Activated CD4-positive, CD25-positive, alpha-beta regulatory T cell treated with anti-CD3 and anti-CD28 coated beads, Interleukin-2, amount 50 U/mL, for 72 hours (primary cell): ENCODE results near the gene RBM4.
A peak's percentile ranks its signal among the peaks of the same experiment; 100 is the strongest.

Source experiments
- DNase-seq: peaks from one replicate; pipeline ENCODE4 v3.0.0; 2021

Gene RBM4

DNA sequence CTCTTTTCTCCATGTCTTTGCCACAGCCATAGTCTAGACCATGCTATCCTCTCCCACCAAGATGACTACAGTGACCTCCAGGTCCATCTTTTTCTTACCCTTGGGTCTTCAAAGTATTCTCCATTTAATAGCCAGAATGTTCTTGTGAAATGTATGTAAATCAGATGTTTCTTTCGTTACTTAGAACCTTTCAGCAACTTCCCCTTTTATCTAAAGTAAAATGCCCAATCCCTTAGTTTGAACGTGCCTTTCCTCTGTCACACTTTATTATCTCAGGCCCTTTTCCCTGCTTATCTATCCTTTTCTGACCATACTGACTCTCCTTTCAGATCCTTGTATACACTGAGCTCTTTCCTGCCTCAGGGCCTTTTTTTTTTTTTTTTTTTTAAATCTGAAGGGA is 21.3 kb downstream of the RBM4 start:
- DNase-seq = no peak

- no peak for DNase-seq
Measured at GRCh38 chr11:66663741-66664296, 25.3 kb downstream of the RBM4 start.

DNA sequence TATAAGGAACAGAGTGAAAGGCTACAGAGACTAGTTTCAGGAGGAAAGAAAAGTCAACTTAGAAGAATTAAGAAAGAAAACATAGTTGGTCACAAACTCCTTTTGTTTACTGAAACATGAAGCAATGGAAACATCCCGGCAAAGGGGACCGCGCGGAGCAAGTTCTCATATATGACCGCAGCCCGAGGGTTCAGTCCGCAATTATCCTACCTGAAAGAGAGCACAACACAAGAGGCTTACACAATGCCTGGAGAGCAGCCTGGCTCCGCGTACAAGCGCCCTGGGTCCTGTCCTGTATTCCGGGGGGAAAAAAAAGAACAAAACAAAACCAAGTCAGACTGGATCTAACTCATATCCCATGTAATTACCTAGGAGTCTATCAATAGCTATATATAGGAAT is 26.9 kb downstream of the RBM4 start:
- DNase-seq = no peak

- no peak for DNase-seq
Measured at GRCh38 chr11:66670816-66671215, 32.3 kb downstream of the RBM4 start.

- DNase-seq = no peak
Measured at GRCh38 chr11:66674964-66675602, 36.6 kb downstream of the RBM4 start.

DNA sequence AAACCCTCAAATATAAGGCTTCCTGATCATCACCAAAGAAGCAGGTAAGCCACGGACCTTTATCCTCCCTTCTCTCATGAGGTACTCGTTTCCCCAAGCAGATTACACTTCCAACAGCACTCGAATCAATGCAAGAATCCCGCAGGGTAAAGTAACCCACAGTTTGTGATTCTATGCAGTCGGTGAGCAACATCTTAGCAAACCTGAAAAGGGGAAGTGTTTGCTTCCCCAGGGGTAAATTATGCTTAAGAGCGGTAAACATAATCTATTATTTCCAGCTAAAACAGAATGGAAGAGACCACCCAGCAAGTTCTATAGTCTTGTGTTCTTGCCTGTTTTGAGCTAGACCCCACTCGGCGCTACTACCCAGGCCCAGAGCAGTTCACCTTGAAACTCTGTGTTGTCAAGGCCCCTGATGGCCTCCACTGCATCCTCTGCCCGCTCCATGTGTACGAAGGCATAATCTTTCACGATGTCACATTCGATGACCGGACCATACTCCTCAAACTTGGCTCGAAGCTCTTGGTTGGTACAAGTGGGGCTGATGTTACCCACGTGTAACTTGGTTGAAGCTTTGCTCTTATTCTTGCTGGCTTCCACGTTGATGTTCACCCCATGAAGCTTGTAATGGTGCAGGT is 37.9 kb downstream of the RBM4 start:
- no peak for DNase-seq

DNA sequence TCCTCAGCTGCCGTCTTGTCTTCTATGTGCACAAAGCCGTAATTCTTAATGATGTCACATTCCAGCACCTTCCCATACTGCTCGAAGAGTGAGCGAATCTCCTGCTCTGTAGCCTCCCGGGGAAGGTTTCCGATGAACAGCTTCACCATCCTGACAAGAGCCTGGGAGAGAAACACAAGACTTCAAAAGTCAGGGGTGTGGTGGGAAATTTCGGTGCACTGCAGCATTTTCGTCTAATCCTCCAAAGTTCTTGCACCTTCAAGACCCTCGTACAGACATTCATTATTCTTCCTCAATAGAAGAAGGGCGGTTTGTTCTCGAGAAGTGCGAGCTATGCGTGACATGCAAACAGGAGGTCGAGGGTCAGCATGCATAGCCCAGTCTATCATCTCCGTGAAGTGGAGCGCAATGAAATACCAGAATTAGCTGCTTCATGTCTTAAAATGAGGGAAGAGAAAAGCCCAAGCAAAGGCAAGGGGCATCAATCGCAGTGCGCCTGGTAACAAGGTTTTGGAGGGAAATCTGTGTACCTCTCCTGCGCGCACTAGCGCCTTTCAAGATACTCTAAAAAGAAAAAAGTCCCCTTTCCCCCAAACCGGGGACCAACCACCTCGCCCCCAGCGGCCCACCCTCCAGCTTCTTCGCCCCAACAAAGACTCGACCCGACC is 38.6 kb downstream of the RBM4 start:
- no peak for DNase-seq

GRCh38 chr11:66677599-66678375 is 39.3 kb downstream of the RBM4 start, which contains the start of gene RBM4B:
Gene RBM4B, minus strand, starts transcription at chr11:66677887. Its CDS starts 808 bp downstream, at chr11:66677079.
- DNase-seq = peak; percentile 94

- DNase-seq = no peak
Measured at GRCh38 chr11:66680966-66681645, 42.6 kb downstream of the RBM4 start.

DNA sequence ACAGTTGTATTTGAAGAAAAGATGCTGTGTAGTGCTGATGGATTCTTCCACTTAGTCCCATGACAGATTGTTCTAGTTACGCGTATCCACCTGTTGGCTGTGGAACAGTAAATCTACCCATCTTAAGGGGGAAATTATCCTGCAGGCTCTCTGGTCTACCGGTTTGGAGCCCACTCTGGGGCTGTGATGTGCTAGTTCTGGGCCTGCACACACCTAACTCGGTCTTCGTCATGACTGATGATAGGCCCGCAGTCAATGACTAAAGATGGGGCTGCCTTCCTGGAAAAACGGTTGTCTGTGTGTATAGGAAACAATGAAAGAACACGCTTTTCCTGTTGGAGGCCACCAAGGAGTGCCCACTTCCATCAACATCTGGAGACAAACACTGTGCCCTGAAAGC is 45.4 kb downstream of the RBM4 start:
- DNase-seq = no peak

GRCh38 chr11:66684635-66685034 is 46.1 kb downstream of the RBM4 start:
- no peak for DNase-seq

GRCh38 chr11:66685276-66686099 is 47.0 kb downstream of the RBM4 start:
- DNase-seq = no peak

GRCh38 chr11:66686100-66686785 is 47.7 kb downstream of the RBM4 start:
- DNase-seq = no peak

DNA sequence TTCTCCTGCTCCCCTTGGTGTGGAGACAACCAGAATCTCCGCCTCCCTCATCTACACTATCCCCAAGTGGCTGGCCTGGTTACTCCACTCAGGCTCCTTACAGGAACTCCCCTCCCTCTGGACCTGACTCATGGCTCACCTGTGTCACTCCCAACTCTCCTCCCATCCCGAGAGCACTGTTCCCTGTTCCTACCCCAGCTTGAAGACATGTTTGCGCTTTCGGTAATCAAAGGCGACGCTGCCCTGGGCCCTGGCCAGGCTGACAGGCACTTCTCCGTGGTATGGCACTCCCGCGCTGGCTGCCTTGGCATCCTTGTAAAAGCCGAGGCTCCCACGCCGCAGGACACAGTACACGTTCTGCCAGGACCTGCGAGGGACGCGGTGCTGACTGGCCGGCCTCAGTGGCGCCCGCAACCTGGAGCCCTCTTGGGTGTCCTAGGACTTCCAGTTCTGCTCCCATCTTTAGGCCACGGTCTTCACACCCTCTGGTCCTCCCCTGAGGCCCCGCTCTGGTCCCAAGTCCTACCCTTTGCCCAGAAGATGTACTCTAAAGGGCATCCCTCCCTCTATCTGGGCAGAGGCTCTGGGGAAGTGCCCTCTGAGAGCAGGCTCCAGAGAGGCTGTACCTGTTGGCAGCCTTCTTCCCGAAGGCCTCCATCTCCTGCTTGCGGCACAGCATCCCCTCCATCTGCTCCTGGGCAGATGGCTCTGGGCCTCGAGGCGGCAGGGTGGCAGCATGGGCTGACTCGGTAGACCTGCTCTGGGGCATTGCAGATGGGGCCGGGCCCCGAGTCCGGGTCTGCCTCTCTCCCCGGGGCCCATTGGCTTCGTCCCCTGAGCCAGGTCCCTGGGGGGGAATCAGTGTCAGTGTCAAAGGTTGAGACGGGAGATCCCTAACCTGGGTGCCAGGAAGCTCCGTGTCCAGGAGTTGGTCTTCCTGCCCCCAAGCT is 48.6 kb downstream of the RBM4 start:
- DNase-seq = no peak

- DNase-seq = no peak
Measured at GRCh38 chr11:66687831-66688281, 49.4 kb downstream of the RBM4 start.

GRCh38 chr11:66688561-66689534 is 50.3 kb downstream of the RBM4 start:
- no peak for DNase-seq

- no peak for DNase-seq
Measured at GRCh38 chr11:66689661-66690590, 51.4 kb downstream of the RBM4 start.
